ACHN (cell line): Measurements from ENCODE around the gene NSRP1.

Experiments
- DNase-seq: peaks from one replicate; pipeline ENCODE4 v3.0.0-alpha.2; 2015
- in situ Hi-C: cut with HindIII; loops from 2 replicates; pipeline ENCODE4 v1.10.0; 2017; ENCODE audit warnings: low sequenced_read_pairs, low pct_ligation_motif_present, low pct_unique_long_range_greater_than_20kb

NSRP1 gene

GRCh38 chr17:30232015-30232823, 115.6 kb downstream of the NSRP1 start:
- in situ Hi-C loops, result no loop called here
- no peak for DNase-seq

GRCh38 chr17:30232824-30233427, 116.3 kb downstream of the NSRP1 start:
- DNase-seq, result no peak
- in situ Hi-C loops, result no loop called here

- in situ Hi-C loops, result no loop called here
- DNase-seq, result no peak
Measured at GRCh38 chr17:30234296-30234695, 117.7 kb downstream of the NSRP1 start.

- DNase-seq, result no peak
- in situ Hi-C loops, result no loop called here
Measured at GRCh38 chr17:30234964-30235363, 118.3 kb downstream of the NSRP1 start.

GRCh38 chr17:30235386-30236296, 119.0 kb downstream of the NSRP1 start, which contains the start of gene SLC6A4:
Gene SLC6A4, minus strand, starts transcription at chr17:30235697. Its CDS starts 13,739 bp downstream, at chr17:30221958.
- peak; percentile 17 for DNase-seq
- in situ Hi-C loops, result no loop called here
